Measurements from ENCODE around the gene WNK1. TPM values are rescaled to one million over a fixed set of nuclear protein-coding genes. Genes with fewer than 3 reads are reported as not detected.

The WNK1 gene
- polyA plus RNA-seq, 2 of the 4 experiments (the other 2 are of a cell fraction), result 88.4 to 98.0 TPM

GRCh38 chr12:754473-754820 lies 2.1 kb downstream of the WNK1 start (continued):
- TF ChIP-seq CTCF (IDR thresholded peaks at IDR 0.05) (no peak), NR3C1 (IDR thresholded peaks at IDR 0.05) (no peak), CBX8 (IDR thresholded peaks at IDR 0.05) (no peak), ESRRA (IDR thresholded peaks at IDR 0.05; ENCODE audit: borderline replicate concordance, low read length) (no peak), BHLHE40 (IDR thresholded peaks at IDR 0.05; ENCODE audit: low read depth, low read length) (no peak), RCOR1 (IDR thresholded peaks at IDR 0.05; ENCODE audit: low read depth, low read length) (no peak), CBX2 (IDR thresholded peaks at IDR 0.05; ENCODE audit: borderline replicate concordance, low read depth) (no peak), HOXA7 (CRISPR knock-in tag; IDR thresholded peaks at IDR 0.05) (no peak), TP53 (CRISPR knock-in tag; IDR thresholded peaks at IDR 0.05) (no peak)

- peak overlapping the region; percentile 6 to 94; a peak in 4 of 6 replicates for H3K27ac ChIP-seq
- ATAC-seq (peak in 1 of 2 experiments; percentile 9; a peak in 3 of 6 replicates), FAIRE-seq (peak; percentile 43), DNase-seq (ENCODE audit: low read depth in 1 of 2, low spot score in 1 of 2) (peak; percentile 77 to 84)
- TF ChIP-seq ELK1 (IDR thresholded peaks at IDR 0.05; ENCODE audit: low read depth, low read length) (no peak), CEBPB (IDR thresholded peaks at IDR 0.05) (0 out of 4 replicates have a peak, but pooled peaks of 1 of the 2 experiments have one; percentile 27), MAFK (IDR thresholded peaks at IDR 0.05; ENCODE audit: partially characterized antibody) (peak; percentile 39), POLR2AphosphoS2 (conservative IDR thresholded peaks at IDR 0.05; ENCODE audit: low read length) (no peak), ZSCAN20 (CRISPR knock-in tag; IDR thresholded peaks at IDR 0.05) (0 out of 2 replicates have a peak, but pooled peaks have one; percentile 32), FOSB (CRISPR knock-in tag; IDR thresholded peaks at IDR 0.05) (no peak), FOSL2 (IDR thresholded peaks at IDR 0.05) (no peak), FOSL2 (CRISPR knock-in tag; IDR thresholded peaks at IDR 0.05) (0 out of 2 replicates have a peak, but pooled peaks have one; percentile 21), HES2 (IDR thresholded peaks at IDR 0.05) (no peak), RAD21 (conservative IDR thresholded peaks at IDR 0.05 in 1 of 2, IDR thresholded peaks at IDR 0.05 in 1 of 2) (peak; percentile 9 to 21; a peak in 1 of 5 replicates)
- ChIA-PET POLR2A (interaction anchor here (1.1 to 6.2 kb wide), 3 partner anchors 179 to 195 kb away, joined by 4 to 77 read pairs (median 6); partner anchors contain the start of gene RAD52), CTCF (interaction anchor here (1.0 to 6.3 kb wide), 10 partner anchors 12 to 180 kb away, joined by 3 to 292 read pairs (median 5); no protein-coding TSS in a partner anchor)
- WGBS (ENCODE audit: missing lambda C conversion rate), result 5% methylated on average over 7 of the region's 7 CpGs
- peak overlapping the region; percentile 86 for H3K4me2 ChIP-seq
- H3K4me1 ChIP-seq, result peaks cover 33% of the 10 kb centered on the region
- H3K9me3 ChIP-seq, result no peaks in the 10 kb centered on the region
- peak overlapping the region; percentile 93 for H3K4me3 ChIP-seq
These were observed 2.6 kb downstream of the WNK1 start for GRCh38 chr12:754851-755562.

- FAIRE-seq (peak; percentile 49), ATAC-seq (no peak), DNase-seq (ENCODE audit: low read depth in 1 of 2, low spot score in 1 of 2) (no peak)
- Histone ChIP-seq H3K4me2 (peak overlapping the region; percentile 86; the same call in 2 of the 3 replicates), H3K4me3 (no peak overlapping the region), H3K4me1 (peaks cover 51% of the 10 kb centered on the region), H3K27ac (0 out of 6 replicates have a peak overlapping the region, but pooled peaks of 1 of the 2 experiments have one; percentile 1), H3K9me3 (no peaks in the 10 kb centered on the region)
- WGBS (ENCODE audit: missing lambda C conversion rate), result 67% methylated on average over 1 of the region's 1 CpG
- TF ChIP-seq TP53 (CRISPR knock-in tag; IDR thresholded peaks at IDR 0.05), result no peak
- peak; percentile 82 for TF ChIP-seq KDM1A (IDR thresholded peaks at IDR 0.05; ENCODE audit: low read depth)
- TF ChIP-seq CTCF (IDR thresholded peaks at IDR 0.05), result no peak
- TF ChIP-seq RAD21 (conservative IDR thresholded peaks at IDR 0.05 in 1 of 2, IDR thresholded peaks at IDR 0.05 in 1 of 2), result no peak
- no peak for TF ChIP-seq KDM5A (IDR thresholded peaks at IDR 0.05)
- no peak for TF ChIP-seq E2F6 (IDR thresholded peaks at IDR 0.05; ENCODE audit: borderline replicate concordance, low read depth)
- peak; percentile 38 for TF ChIP-seq MAFK (IDR thresholded peaks at IDR 0.05; ENCODE audit: partially characterized antibody)
- TF ChIP-seq POLR2AphosphoS2 (conservative IDR thresholded peaks at IDR 0.05; ENCODE audit: low read length), result no peak
- ChIA-PET POLR2A (no interaction called here), CTCF (interaction anchor here (0.7 to 3.6 kb wide), 4 partner anchors 8 to 184 kb away, joined by 3 to 19 read pairs (median 8); no protein-coding TSS in a partner anchor)
These were observed 7.2 kb downstream of the WNK1 start for GRCh38 chr12:759628-760027.

Measured in A549 (cell line).